Right atrium auricular region (tissue), 2 donors: ENCODE measurements around the gene CRPPA. TPM values are rescaled to one million over a fixed set of nuclear protein-coding genes. Genes with fewer than 3 reads are reported as not detected.

Experiments
- DNase-seq: peaks from one replicate; pipeline ENCODE4 v3.0.0-alpha.2; 2019; ENCODE audit warnings: low spot score
- H3K27ac ChIP-seq, 2 donors: fragments of 200-600 bp; sonication (generic); 1 replicate in 1 of 2; 2 replicates in 1 of 2; pipeline ENCODE4 v1.5.1; 2016 to 2019
- H3K27me3 ChIP-seq, 2 donors: fragments of 200-600 bp; sonication (generic); one replicate each; pipeline versions ENCODE4 v1.5.1 to v1.6.0; 2017 to 2019
- H3K36me3 ChIP-seq: fragments of 200-600 bp; sonication (generic); one replicate; pipeline ENCODE4 v1.5.1; 2016
- H3K4me1 ChIP-seq, 2 donors: fragments of 200-600 bp; sonication (generic); one replicate each; pipeline versions ENCODE4 v1.5.1 to v1.6.0; 2017 to 2019
- H3K4me3 ChIP-seq, 2 donors: fragments of 200-600 bp; sonication (generic); 1 replicate in 1 of 2; 2 replicates in 1 of 2; pipeline ENCODE4 v1.5.1; 2017 to 2019; ENCODE audit warnings: mild to moderate bottlenecking in 1 of 2, moderate library complexity in 1 of 2
- H3K9me3 ChIP-seq, 2 donors: fragments of 200-600 bp; sonication (generic); one replicate each; pipeline ENCODE4 v1.5.1; 2019
- CTCF ChIP-seq, 2 donors: fragments of 200-600 bp; sonication (generic); IDR thresholded peaks; one replicate each; pipeline ENCODE4 v1.5.1; 2019; ENCODE audit warnings: antibody characterized with exemption in 2 of 2
- total RNA-seq, 2 donors: library from RNA; depleted of rRNA; stranded (reverse); fragments of >200 nt; gene quantifications; one replicate each; pipeline ENCODE4 v1.1.0, GENCODE V29; 2016

The CRPPA gene
- total RNA-seq, 2 donors from 2014 or later = 2.2 to 8.0 TPM

GRCh38 chr7:16430133-16430532 is 8.8 kb upstream of the CRPPA start:
- H3K9me3 ChIP-seq = no peaks in the 10 kb centered on the region
- H3K36me3 ChIP-seq = no peaks in the 10 kb centered on the region
- DNase-seq = no peak
- no peak overlapping the region for H3K27ac ChIP-seq
- no peaks in the 10 kb centered on the region for H3K4me1 ChIP-seq
- no peak for TF ChIP-seq CTCF (IDR thresholded peaks at IDR 0.05)
- no peak overlapping the region for H3K4me3 ChIP-seq
- H3K27me3 ChIP-seq = no peaks in the 10 kb centered on the region

GRCh38 chr7:16428672-16429071 is 7.3 kb upstream of the CRPPA start:
- Histone ChIP-seq H3K27me3 (no peaks in the 10 kb centered on the region), H3K9me3 (no peaks in the 10 kb centered on the region), H3K4me1 (no peaks in the 10 kb centered on the region), H3K4me3 (no peak overlapping the region), H3K27ac (no peak overlapping the region), H3K36me3 (no peaks in the 10 kb centered on the region)
- TF ChIP-seq CTCF (IDR thresholded peaks at IDR 0.05) = no peak
- DNase-seq = no peak

- H3K4me3 ChIP-seq = no peak overlapping the region
- TF ChIP-seq CTCF (IDR thresholded peaks at IDR 0.05) = no peak
- no peak overlapping the region for H3K27ac ChIP-seq
- no peak for DNase-seq
- H3K4me1 ChIP-seq = no peaks in the 10 kb centered on the region
- H3K27me3 ChIP-seq = no peaks in the 10 kb centered on the region
- no peaks in the 10 kb centered on the region for H3K36me3 ChIP-seq
- H3K9me3 ChIP-seq = no peaks in the 10 kb centered on the region
These were observed 6.8 kb upstream of the CRPPA start for GRCh38 chr7:16428182-16428581.

DNA sequence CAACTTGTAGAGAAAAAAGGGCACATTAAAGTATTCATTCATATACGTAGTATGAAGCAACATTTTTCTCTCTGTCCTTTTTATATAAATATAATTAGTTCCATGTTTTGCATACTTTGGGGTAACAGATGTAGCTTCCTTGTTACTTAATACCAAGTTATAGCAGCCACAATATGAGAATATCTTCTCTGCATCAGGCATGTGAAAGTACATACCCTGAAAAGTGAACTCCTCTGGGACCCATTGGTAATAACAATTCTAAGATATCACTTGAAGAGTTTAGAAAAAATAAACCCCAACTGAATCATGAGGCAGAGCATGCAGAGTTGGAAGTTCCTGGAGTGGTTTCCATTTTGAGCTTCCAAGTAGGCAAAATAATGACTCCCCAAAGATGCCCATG is 2.4 kb upstream of the CRPPA start:
- no peak for TF ChIP-seq CTCF (IDR thresholded peaks at IDR 0.05)
- no peaks in the 10 kb centered on the region for H3K36me3 ChIP-seq
- no peaks in the 10 kb centered on the region for H3K27me3 ChIP-seq
- no peak overlapping the region for H3K27ac ChIP-seq
- no peak for DNase-seq
- H3K9me3 ChIP-seq = no peaks in the 10 kb centered on the region
- H3K4me3 ChIP-seq = no peak overlapping the region
- peaks cover 0 to 21% of the 10 kb centered on the region in 2 donors for H3K4me1 ChIP-seq

DNA sequence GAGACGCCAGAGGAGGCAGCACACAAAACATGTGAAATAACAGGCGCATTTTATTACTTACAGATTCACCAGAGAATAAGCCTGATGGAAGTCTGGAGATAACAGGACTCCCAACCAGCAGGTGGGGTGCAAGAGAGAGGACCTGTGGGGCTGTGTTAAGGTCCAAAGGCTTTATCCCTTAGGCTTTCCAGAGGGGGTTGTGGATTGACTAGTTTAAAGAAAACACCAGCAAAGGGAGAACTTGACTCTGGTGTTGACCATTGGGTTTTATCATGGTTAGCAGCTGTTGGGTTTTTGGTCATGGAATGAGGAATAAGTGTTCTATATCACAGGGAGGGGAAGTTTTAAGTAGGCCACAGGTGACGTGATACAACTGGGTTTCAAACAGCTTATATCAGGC is 1.6 kb upstream of the CRPPA start:
- Histone ChIP-seq H3K27me3 (no peaks in the 10 kb centered on the region), H3K9me3 (no peaks in the 10 kb centered on the region), H3K4me1 (peaks cover 0 to 21% of the 10 kb centered on the region in 2 donors), H3K27ac (peak overlapping the region; percentile 6 to 96), H3K36me3 (no peaks in the 10 kb centered on the region), H3K4me3 (no peak overlapping the region)
- no peak for DNase-seq
- no peak for TF ChIP-seq CTCF (IDR thresholded peaks at IDR 0.05)

DNA sequence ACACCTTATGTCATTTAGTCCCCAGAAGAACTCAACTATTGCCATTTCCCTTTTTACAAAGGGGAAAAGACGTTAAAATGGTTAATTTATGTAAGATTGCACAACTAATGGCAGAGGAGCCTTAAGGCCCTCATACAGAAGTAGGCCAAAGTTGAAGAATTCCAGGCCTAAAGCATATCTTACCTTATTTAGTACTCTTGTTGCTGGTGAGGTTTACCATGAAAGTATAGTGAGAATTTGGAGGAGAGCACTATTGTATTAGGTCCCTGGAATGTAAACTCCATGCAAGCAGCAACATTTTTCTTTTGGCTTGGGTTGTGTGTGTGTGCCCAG is 731 bp upstream of the CRPPA start:
- peak overlapping the region in 1 of 2 donors; percentile 74 for H3K4me3 ChIP-seq
- TF ChIP-seq CTCF (IDR thresholded peaks at IDR 0.05) = no peak
- no peaks in the 10 kb centered on the region for H3K36me3 ChIP-seq
- no peak for DNase-seq
- H3K27me3 ChIP-seq = no peaks in the 10 kb centered on the region
- H3K4me1 ChIP-seq = peaks cover 0 to 21% of the 10 kb centered on the region in 2 donors
- peak overlapping the region; percentile 96 to 98 for H3K27ac ChIP-seq
- no peaks in the 10 kb centered on the region for H3K9me3 ChIP-seq
